IMR-90 (cell line): Measurements from ENCODE around the gene S1PR5. TPM values are rescaled to one million over a fixed set of nuclear protein-coding genes. Genes with fewer than 3 reads are reported as not detected.

ENCODE experiments used
- ATAC-seq: fragments of 200-7000 bp; cut with Tn5 transposase; 2 replicates; pipeline ENCODE4 v1.9.1; 2020; ENCODE audit warnings: low read depth, mild to moderate bottlenecking, moderate library complexity
- BruUV-seq: library from RNA; stranded (reverse); fragments of 400-500 nt; replicated peaks from 2 replicates; lab custom pipeline; 2021; lab: Mats Ljungman, UMichigan
- CTCF ChIA-PET: fragments of 300-600 bp; formaldehyde crosslinking; extraction: SDS; loops from one replicate; lab custom pipeline; 2021; ENCODE audit warnings: antibody characterized with exemption; lab: Yijun Ruan, JAX
- POLR2A ChIA-PET: fragments of 300-600 bp; sonication (Branson Sonifier 250); formaldehyde crosslinking; loops from one replicate; lab custom pipeline; 2022; ENCODE audit warnings: antibody characterized with exemption; ENCODE audit not compliant: unreplicated experiment; lab: Charles Lee
- DNase-seq: peaks from one replicate; pipeline ENCODE4 v3.0.0; 2013
- H2AFZ ChIP-seq: replicated peaks from 2 replicates; pipeline ENCODE3; 2013; ENCODE audit warnings: low read length, mild to moderate bottlenecking; ENCODE audit not compliant: poor library complexity
- H2AK5ac ChIP-seq: 2 replicates; pipeline ENCODE4 v1.6.1; 2013; ENCODE audit warnings: low read depth, low read length, inconsistent platforms
- H2AK9ac ChIP-seq: replicated peaks from 2 replicates; pipeline ENCODE3; 2013; ENCODE audit warnings: mild to moderate bottlenecking, low read depth, low read length, moderate library complexity; ENCODE audit not compliant: poor library complexity
- H2BK120ac ChIP-seq: 2 replicates; pipeline ENCODE4 v1.6.1; 2013; ENCODE audit warnings: low read depth, low read length, inconsistent platforms
- H2BK15ac ChIP-seq: 3 replicates; pipeline ENCODE4 v1.6.1; 2013; ENCODE audit warnings: low read depth, low read length, inconsistent platforms
- H2BK20ac ChIP-seq: 2 replicates; pipeline ENCODE4 v1.6.1; 2013; ENCODE audit warnings: low read depth, mild to moderate bottlenecking, inconsistent platforms, low read length, moderate library complexity
- H2BK5ac ChIP-seq: 2 replicates; pipeline ENCODE4 v1.6.1; 2013; ENCODE audit warnings: mild to moderate bottlenecking, low read depth, low read length, inconsistent platforms; ENCODE audit not compliant: poor library complexity, severe bottlenecking
- H3K14ac ChIP-seq: replicated peaks from 2 replicates; pipeline ENCODE4 v1.6.1; 2013; ENCODE audit warnings: low read depth, low read length, inconsistent platforms
- H3K18ac ChIP-seq: 2 replicates; pipeline ENCODE4 v1.6.1; 2013; ENCODE audit warnings: low read depth, low read length, control low read depth
- H3K23ac ChIP-seq: 2 replicates; pipeline ENCODE4 v1.6.1; 2013; ENCODE audit warnings: low read depth, low read length, inconsistent platforms
- H3K27ac ChIP-seq: 2 replicates; pipeline ENCODE4 v1.5.1; 2013; ENCODE audit warnings: mild to moderate bottlenecking, control low read depth, low read length; ENCODE audit not compliant: insufficient read depth
- H3K27me3 ChIP-seq: 2 replicates; pipeline ENCODE4 v1.6.1; 2013; ENCODE audit warnings: low read length; ENCODE audit not compliant: control insufficient read depth, insufficient read depth
- H3K36me3 ChIP-seq: 2 replicates; pipeline ENCODE4 v1.6.1; 2013; ENCODE audit warnings: low read length, mixed read lengths; ENCODE audit not compliant: control insufficient read depth, insufficient read depth
- H3K4ac ChIP-seq: 2 replicates; pipeline ENCODE4 v1.6.1; 2013; ENCODE audit warnings: low read depth, low read length, inconsistent platforms
- H3K4me1 ChIP-seq: 2 replicates; pipeline ENCODE4 v1.6.1; 2013; ENCODE audit warnings: low read length, mixed read lengths; ENCODE audit not compliant: control insufficient read depth, insufficient read depth
- H3K4me2 ChIP-seq: 2 replicates; pipeline ENCODE4 v1.6.1; 2013; ENCODE audit warnings: low read depth, mild to moderate bottlenecking, control low read depth, low read length, moderate library complexity
- H3K4me3 ChIP-seq: 2 replicates; pipeline ENCODE4 v1.5.1; 2013; ENCODE audit warnings: low read depth, mild to moderate bottlenecking, control low read depth, low read length, moderate library complexity; ENCODE audit not compliant: insufficient read depth
- H3K56ac ChIP-seq: 2 replicates; pipeline ENCODE4 v1.6.1; 2013; ENCODE audit warnings: low read length, inconsistent platforms; ENCODE audit not compliant: insufficient read depth; ENCODE audit errors: extremely low read depth
- H3K79me1 ChIP-seq, 2 experiments: 2 replicates each; pipeline ENCODE4 v1.6.1; 2013; ENCODE audit warnings: low read length in 2 of 2, inconsistent platforms in 1 of 2, low read depth in 1 of 2
- H3K9ac ChIP-seq: 2 replicates; pipeline ENCODE4 v1.6.1; 2013; ENCODE audit warnings: low read depth, low read length, control low read depth
- H3K9me1 ChIP-seq: 2 replicates; pipeline ENCODE4 v1.6.1; 2013; ENCODE audit warnings: low read length, inconsistent platforms; ENCODE audit not compliant: insufficient read depth
- H3K9me3 ChIP-seq: 2 replicates; pipeline ENCODE4 v1.6.1; 2013; ENCODE audit warnings: low read length; ENCODE audit not compliant: control insufficient read depth, insufficient read depth
- H4K20me1 ChIP-seq: 2 replicates; pipeline ENCODE4 v1.6.1; 2013; ENCODE audit warnings: low read length, inconsistent platforms; ENCODE audit not compliant: insufficient read depth
- H4K5ac ChIP-seq: 2 replicates; pipeline ENCODE4 v1.6.1; 2013; ENCODE audit warnings: mild to moderate bottlenecking, low read depth, low read length, control low read depth
- H4K8ac ChIP-seq, 2 experiments: 2 replicates each; pipeline ENCODE4 v1.6.1; 2013; ENCODE audit warnings: low read depth in 2 of 2, low read length in 2 of 2, control low read depth in 1 of 2, inconsistent platforms in 1 of 2
- H4K91ac ChIP-seq: 2 replicates; pipeline ENCODE4 v1.6.1; 2013; ENCODE audit warnings: low read depth, low read length, inconsistent platforms; ENCODE audit not compliant: insufficient read depth
- BHLHE40 ChIP-seq: fragments of 150-350 bp; IDR thresholded peaks from 2 replicates; pipeline ENCODE4 v1.6.1; 2016; ENCODE audit warnings: mild to moderate bottlenecking, low read depth, low read length
- CEBPB ChIP-seq: IDR thresholded peaks from 2 replicates; pipeline ENCODE4 v1.6.1; 2012; ENCODE audit warnings: low read depth, low read length, improper control_type of control experiment
- RCOR1 ChIP-seq: IDR thresholded peaks from 2 replicates; pipeline ENCODE4 v1.6.1; 2012; ENCODE audit warnings: mild to moderate bottlenecking, low read length, improper control_type of control experiment; ENCODE audit not compliant: insufficient replicate concordance
- SMC3 ChIP-seq: fragments of 150-350 bp; IDR thresholded peaks from 2 replicates; pipeline ENCODE4 v1.6.1; 2016; ENCODE audit warnings: low read depth, mild to moderate bottlenecking, antibody characterized with exemption, low read length, moderate library complexity
- WGBS, 2 experiments: methylation state at CpG; one replicate each; pipeline versions ENCODE4 v1.1.5 to v1.1.7; 2013; ENCODE audit warnings: missing lambda C conversion rate in 2 of 2; ENCODE audit not compliant: insufficient read length in 1 of 2; ENCODE audit errors: extremely low coverage in 2 of 2; 5-methylcytosine and 5-hydroxymethylcytosine counted together
- dilution Hi-C: fragments of 300-500 bp; cut with HindIII; formaldehyde crosslinking; loops from one replicate; pipeline ENCODE4 v1.14.3; 2018; ENCODE audit warnings: low sequenced_read_pairs; ENCODE audit not compliant: unreplicated experiment
- in situ Hi-C: fragments of 300-500 bp; cut with MboI; formaldehyde crosslinking; loops from 3 replicates; pipeline ENCODE4 v1.14.3; 2019; ENCODE audit warnings: low sequenced_read_pairs, inconsistent platforms, mixed read lengths
- intact Hi-C: fragments of 100-400 bp; cut with micrococcal nuclease; formaldehyde crosslinking; loops from 2 replicates; pipeline ENCODE4 v1.10.0; 2022
- polyA plus RNA-seq, 3 experiments: library from polyadenylated mRNA; depleted of rRNA; stranded (reverse); fragments of >200 nt; gene quantifications; 2 replicates each; pipeline ENCODE4 v1.2.3, GENCODE V29; 2012; ENCODE audit warnings: low replicate concordance in 1 of 3
- total RNA-seq: library from RNA; depleted of rRNA; stranded (reverse); fragments of >200 nt; gene quantifications from 2 replicates; pipeline ENCODE4 v1.2.3, GENCODE V29; 2012

S1PR5 gene
- total and polyA plus RNA-seq, 2 of the 4 experiments (the other 2 are of a cell fraction), result 0.36 to 0.55 TPM

DNA sequence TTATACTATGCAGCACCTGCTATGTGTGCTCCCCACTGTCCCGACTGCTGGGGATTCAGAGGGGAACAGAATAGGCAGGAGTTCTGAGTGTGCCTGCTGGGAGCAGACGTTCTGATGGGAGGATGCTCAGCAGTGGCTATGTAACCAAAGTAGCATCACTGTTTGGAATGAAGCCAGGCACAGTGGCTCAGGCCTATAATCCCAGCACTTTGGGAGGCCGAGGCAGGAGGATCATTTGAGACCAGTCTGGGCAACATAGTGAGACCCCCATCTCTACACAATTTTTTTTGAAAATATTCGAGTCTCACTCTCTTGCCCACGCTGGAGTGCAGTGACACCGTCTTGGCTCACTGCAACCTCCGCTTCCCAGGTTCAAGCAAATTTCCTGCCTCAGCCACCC is 32.5 kb upstream of the S1PR5 start:
- Histone ChIP-seq H3K4me1 (peaks cover 2% of the 10 kb centered on the region; the same call in 1 of the 2 replicates), H4K20me1 (peaks cover 11% of the 10 kb centered on the region), H2AK5ac (no peak overlapping the region), H3K79me1 (peaks cover 13 to 37% of the 10 kb centered on the region in 2 experiments), H3K27me3 (no peaks in the 10 kb centered on the region), H2BK120ac (no peak overlapping the region), H3K56ac (no peak overlapping the region), H3K4me2 (no peak overlapping the region), H3K4ac (no peak overlapping the region), H3K9me3 (no peaks in the 10 kb centered on the region), H3K27ac (no peak overlapping the region), H4K5ac (no peak overlapping the region), H3K23ac (no peak overlapping the region), H3K14ac (no peak overlapping the region), H4K91ac (no peak overlapping the region), H2AK9ac (no peak overlapping the region), H3K18ac (no peak overlapping the region), H2BK20ac (no peak overlapping the region), H3K36me3 (peaks cover 59% of the 10 kb centered on the region), H3K9ac (no peak overlapping the region), H4K8ac (no peak overlapping the region), H2BK15ac (no peak overlapping the region), H3K9me1 (peaks cover 7% of the 10 kb centered on the region; the same call in 1 of the 2 replicates), H3K4me3 (no peak overlapping the region), H2AFZ (no peak overlapping the region), H2BK5ac (no peak overlapping the region)
- intact Hi-C loops, result no loop called here
- no TSS peak for BruUV-seq
- POLR2A ChIA-PET, result no interaction called here
- in situ Hi-C loops, result no loop called here
- no peak for ATAC-seq
- DNase-seq, result no peak
- dilution Hi-C loops, result no loop called here
- TF ChIP-seq SMC3 (no peak), BHLHE40 (no peak), CEBPB (no peak), RCOR1 (no peak)
- CTCF ChIA-PET, result no interaction called here
- WGBS, 2 experiments, result 75% methylated on average over 2 of the region's 7 CpGs; no CpG with 5 or more reads in 1 of the 2 experiments
